ENCODE measurements around the gene DSTYK. TPM values are rescaled to one million over a fixed set of nuclear protein-coding genes. Genes with fewer than 3 reads are reported as not detected.

Gene DSTYK
- total RNA-seq, 1 donor from 2014 or later: 11.6 TPM

DNA sequence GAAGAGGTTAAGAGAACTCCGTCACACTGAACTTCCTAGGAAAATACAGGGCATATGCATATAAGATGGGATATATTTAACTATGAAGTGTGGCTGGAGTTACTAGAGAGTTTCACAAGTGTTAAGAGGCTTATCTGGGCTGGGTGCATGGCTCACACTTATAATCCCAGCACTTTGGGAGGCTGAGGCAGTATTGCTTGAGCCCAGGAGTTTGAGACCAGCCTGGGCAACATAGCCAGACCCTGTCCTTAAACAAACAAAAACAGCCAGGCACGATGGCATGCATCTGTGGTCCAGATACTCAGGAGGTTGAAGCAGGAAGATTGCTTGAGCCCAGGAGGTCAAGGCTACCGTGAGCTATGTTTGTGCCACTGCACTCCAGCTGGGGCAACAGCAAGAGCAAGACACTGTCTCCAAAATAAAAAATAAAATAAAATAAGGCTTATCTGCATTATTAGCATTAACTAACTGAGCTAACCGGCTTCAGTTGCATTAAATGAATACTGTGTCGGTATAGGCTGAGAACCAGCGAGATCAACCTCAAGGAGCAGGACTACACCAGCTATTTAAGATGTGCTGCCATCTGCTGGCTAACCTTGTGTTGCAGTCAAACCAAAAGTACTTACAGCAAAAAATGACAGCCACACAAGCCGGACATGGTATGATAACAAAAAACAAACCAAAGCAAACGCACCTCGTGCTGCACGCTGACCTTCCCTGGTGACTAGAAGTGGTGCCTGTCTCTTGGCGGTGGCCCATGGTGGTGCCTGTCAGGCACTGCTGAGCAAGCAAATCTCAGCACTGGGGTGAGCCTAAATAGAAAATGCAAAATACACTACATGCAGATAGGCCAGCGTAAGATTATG, 70.0 kb downstream of the DSTYK start:
- DNase-seq (ENCODE audit: low read depth): peak; percentile 80

DNA sequence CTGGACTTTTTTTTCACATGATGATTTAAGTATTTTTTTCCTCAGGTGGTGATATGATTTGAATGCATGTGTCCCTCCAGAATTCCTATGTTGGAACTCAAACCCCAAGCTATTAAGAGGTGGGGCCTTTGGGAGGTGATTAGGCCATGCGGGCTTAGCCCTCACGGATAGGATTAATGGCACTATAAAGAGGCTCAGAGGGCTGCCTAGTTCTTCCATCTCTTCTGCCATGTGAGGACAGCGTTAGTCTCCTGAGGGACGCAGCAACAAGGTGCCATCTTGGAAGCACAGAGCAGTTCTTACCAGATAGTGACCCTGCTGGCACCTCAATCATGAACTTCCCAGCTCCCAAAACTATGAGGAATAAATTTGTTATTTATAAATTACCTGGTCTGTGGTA, 71.4 kb downstream of the DSTYK start:
- DNase-seq (ENCODE audit: low read depth): no peak

DNA sequence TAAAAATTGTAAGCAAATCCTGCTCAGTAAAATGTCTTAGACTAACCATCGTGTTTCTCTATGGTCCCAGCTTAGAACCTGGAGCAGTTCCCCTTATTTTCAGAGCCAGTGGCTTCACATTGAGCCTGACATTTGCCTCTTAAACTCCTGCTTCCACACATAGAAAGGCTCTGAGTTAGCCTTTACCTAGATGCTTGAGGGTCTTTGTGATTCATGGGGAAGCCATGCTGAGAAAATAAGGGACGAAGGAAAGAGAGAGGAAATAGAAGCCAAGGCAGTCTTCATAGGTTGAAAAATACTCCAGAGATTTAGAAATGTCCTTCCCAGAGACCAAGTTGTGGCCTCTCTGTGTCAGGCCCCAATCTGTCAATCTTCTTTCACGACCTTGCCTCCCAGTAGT, 73.6 kb downstream of the DSTYK start:
- no peak for DNase-seq (ENCODE audit: low read depth)

- DNase-seq (ENCODE audit: low read depth): no peak
Measured at GRCh38 chr1:205133287-205133686, 78.2 kb downstream of the DSTYK start.

GRCh38 chr1:205129447-205130029, 82.0 kb downstream of the DSTYK start:
- no peak for DNase-seq (ENCODE audit: low read depth)

DNA sequence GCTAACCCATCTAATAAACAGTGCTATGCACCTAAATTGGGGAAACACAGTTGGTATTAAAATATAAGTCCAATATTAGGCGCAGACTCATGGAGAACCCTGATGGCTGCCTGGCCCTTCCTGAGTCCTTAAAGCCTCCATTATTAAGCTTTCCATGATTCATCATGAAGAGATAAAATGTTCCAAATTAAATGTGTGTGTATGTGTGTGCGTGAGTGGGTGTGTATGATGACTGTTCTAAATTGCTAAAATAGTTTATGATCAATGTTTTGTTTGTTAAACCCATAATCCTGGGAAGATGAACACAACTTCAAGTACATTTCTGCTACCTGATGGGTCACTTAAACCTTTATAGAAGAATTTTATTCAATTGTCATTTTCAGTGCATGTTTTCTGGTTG, 83.5 kb downstream of the DSTYK start:
- DNase-seq (ENCODE audit: low read depth): no peak

DNA sequence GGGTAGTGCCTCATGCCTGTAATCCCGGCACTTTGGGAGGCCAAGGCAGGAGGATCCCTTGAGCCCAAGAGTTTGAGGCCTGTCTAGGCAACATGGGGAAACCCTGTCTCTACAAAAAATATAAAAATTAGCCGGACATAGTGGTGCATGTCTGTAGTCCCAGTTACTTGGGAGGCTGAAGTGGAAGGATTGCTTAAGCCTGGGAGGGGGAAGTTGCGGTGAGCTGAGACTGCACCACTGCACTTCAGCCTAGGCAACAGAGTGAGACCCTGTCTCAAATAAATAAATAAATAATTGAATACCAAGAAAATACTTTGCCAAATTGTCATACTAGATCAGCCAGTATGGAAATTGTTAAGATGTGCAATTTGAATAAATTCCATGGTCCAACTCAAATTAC, 83.9 kb downstream of the DSTYK start:
- DNase-seq (ENCODE audit: low read depth): no peak

DNA sequence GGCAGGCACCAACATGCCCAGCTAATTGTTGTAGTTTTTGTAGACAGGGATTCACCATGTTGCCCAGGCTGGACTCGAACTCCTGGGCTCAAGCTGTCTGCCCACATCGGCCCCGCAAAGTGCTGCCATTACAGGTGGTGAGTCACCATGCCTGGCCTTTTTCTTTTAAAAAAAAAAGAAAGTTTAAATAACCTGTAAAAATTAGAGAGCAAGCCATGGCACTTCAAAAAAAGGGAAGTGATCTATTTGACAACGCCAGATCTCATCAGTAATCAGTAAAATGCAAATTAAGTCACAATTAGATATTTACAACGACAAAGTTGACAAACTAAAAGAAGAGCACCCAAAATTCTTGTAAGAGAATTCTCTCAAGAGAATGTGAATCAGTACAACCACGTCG, 86.8 kb downstream of the DSTYK start:
- DNase-seq (ENCODE audit: low read depth): no peak

DNA sequence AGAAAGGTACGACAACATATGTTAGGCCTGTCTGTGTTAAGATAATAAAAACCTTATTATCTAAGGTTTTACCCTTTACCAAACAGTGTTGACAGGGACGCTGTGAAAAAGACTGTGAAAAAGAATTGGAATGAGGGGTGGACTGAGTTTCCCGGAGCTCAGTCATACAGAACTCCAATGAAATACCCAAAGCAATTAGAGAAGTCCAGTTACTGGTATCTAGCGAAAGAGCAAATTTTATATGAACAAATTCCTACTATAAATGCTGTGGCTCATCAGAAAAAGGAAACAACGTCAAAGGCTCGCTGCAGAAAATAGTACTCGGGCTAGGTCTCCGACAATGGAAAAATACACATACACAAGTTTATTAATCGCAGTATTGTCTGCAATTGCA, 89.0 kb downstream of the DSTYK start:
- DNase-seq (ENCODE audit: low read depth): no peak

GRCh38 chr1:205121660-205122488, 89.6 kb downstream of the DSTYK start, which contains the start of gene RBBP5:
RBBP5 (minus strand) TSS chr1:205121978; CDS start chr1:205121873, 105 bp downstream.
- DNase-seq (ENCODE audit: low read depth): peak; percentile 97

- DNase-seq (ENCODE audit: low read depth): no peak
Measured at GRCh38 chr1:205118752-205119151, 92.8 kb downstream of the DSTYK start.

GRCh38 chr1:205111354-205111753, 100.1 kb downstream of the DSTYK start:
- no peak for DNase-seq (ENCODE audit: low read depth)

DNA sequence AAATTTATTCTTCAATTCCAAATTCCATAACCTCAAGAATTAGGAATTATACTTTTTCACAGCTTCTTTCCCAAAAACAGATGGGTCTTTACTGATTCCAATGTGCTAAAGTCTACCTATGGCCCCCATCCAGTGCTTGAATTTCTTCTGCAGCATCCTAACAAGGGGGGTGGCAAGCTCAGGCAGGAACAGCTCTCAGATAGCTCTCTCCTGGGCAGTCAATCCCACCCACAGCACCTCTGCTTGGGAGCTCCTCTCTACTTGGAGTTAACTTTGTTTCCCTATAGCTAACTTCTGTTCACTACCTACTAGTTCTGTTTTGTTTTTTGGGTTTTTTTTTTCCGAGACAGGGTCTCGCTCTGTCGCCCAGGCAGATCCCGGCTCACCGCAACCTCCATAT, 101.8 kb downstream of the DSTYK start:
- no peak for DNase-seq (ENCODE audit: low read depth)

- no peak for DNase-seq (ENCODE audit: low read depth)
Measured at GRCh38 chr1:205109269-205109668, 102.2 kb downstream of the DSTYK start.

GRCh38 chr1:205108464-205108863, 103.0 kb downstream of the DSTYK start:
- no peak for DNase-seq (ENCODE audit: low read depth)

GRCh38 chr1:205107327-205107726, 104.2 kb downstream of the DSTYK start:
- no peak for DNase-seq (ENCODE audit: low read depth)

- no peak for DNase-seq (ENCODE audit: low read depth)
Measured at GRCh38 chr1:205102404-205102803, 109.1 kb downstream of the DSTYK start.

DNA sequence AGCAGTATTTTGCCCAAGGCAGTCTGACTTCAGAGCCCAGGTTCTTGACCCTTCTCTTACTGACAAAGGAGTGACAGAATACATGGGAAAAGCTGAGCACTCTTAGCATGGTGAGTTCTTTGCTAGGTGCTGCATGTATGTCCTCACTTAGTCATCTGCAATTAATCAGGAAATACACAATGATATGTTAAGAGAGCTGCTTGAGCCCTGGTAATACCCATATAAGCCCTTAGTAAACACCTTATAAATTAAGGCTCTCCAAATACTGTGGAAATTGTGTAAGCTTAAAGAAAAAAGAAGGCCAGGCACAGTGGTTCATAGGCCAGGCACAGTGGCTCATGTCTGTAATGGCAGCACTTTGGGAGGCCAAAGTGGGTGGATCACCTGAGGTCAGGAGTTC, 113.3 kb downstream of the DSTYK start:
- DNase-seq (ENCODE audit: low read depth): no peak

DNA sequence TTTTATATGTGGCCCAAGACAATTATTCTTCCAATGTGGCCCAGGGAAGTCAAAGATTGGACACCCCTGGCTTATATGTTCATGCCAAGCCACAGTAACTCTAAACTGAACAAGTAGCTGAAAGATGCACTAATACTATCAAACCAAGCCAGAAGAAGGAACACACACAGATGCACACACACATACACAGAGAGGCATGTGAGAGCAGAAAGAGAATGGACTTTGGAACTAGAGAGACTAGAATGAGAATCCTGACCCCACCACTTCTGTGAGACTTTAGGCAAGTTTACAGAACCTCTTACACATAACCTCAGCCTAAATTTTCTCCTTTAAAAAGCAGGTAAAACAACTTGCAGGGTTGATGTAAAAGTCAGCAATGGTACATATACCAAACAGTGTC, 116.1 kb downstream of the DSTYK start:
- no peak for DNase-seq (ENCODE audit: low read depth)

All from myocyte (in vitro differentiated cells).